SIG-M5 treated with dmso at 0.1 percent for 504 hours (cell line): ENCODE data around the gene DENND1A.
"Not testable (repeated sequence)": the region's sequence is repeated elsewhere in the genome, so short reads cannot be mapped to it uniquely, and the experiment has no call there.

Experiments used
- DNase-seq: peaks from one replicate; lab custom pipeline; 2025; ENCODE audit not compliant: unreplicated experiment; lab: John Stamatoyannopoulos, UW

Gene DENND1A

GRCh38 chr9:123445981-123446610 lies 483.8 kb downstream of the DENND1A start:
- DNase-seq, result no peak

- DNase-seq, result no peak
These were observed 484.8 kb downstream of the DENND1A start for GRCh38 chr9:123445116-123445515.

- DNase-seq, result no peak
These were observed 488.2 kb downstream of the DENND1A start for GRCh38 chr9:123441769-123442168.

- no peak for DNase-seq
These were observed 489.7 kb downstream of the DENND1A start for GRCh38 chr9:123440256-123440655.

GRCh38 chr9:123438821-123439220 lies 491.1 kb downstream of the DENND1A start:
- DNase-seq, result no peak

GRCh38 chr9:123438321-123438720 lies 491.6 kb downstream of the DENND1A start:
- DNase-seq, result no peak

- no peak for DNase-seq
These were observed 492.7 kb downstream of the DENND1A start for GRCh38 chr9:123437201-123437600.

GRCh38 chr9:123435471-123435870 lies 494.5 kb downstream of the DENND1A start:
- no peak for DNase-seq

- peak; percentile 2 for DNase-seq
These were observed 495.2 kb downstream of the DENND1A start for GRCh38 chr9:123434619-123435240.

GRCh38 chr9:123432331-123433236 lies 497.3 kb downstream of the DENND1A start:
- no peak for DNase-seq

- DNase-seq, result no peak
These were observed 498.3 kb downstream of the DENND1A start for GRCh38 chr9:123431581-123431980.

- not testable (repeated sequence) for DNase-seq
These were observed 501.5 kb downstream of the DENND1A start for GRCh38 chr9:123428450-123428849.

GRCh38 chr9:123426406-123426805 lies 503.5 kb downstream of the DENND1A start:
- DNase-seq, result peak; percentile 6

GRCh38 chr9:123425836-123426365 lies 504.0 kb downstream of the DENND1A start:
- DNase-seq, result no peak

GRCh38 chr9:123425261-123425821 lies 504.6 kb downstream of the DENND1A start:
- no peak for DNase-seq

- DNase-seq, result no peak
These were observed 505.2 kb downstream of the DENND1A start for GRCh38 chr9:123424552-123425225.

GRCh38 chr9:123424131-123424530 lies 505.8 kb downstream of the DENND1A start:
- no peak for DNase-seq

GRCh38 chr9:123423311-123423640 lies 506.6 kb downstream of the DENND1A start:
- DNase-seq, result no peak

- no peak for DNase-seq
These were observed 507.2 kb downstream of the DENND1A start for GRCh38 chr9:123422635-123423310.

- peak; percentile 43 for DNase-seq
These were observed 508.0 kb downstream of the DENND1A start for GRCh38 chr9:123421801-123422455.
